Activated B cell treated with CpG ODN at 0.5 μM for 24 hours (primary cell): ENCODE data around the gene RDH8. TPM values are rescaled to one million over a fixed set of nuclear protein-coding genes. Genes with fewer than 3 reads are reported as not detected.

Experiments used
- ATAC-seq: fragments of 200-7000 bp; cut with Tn5 transposase; one replicate; pipeline ENCODE4 v1.10.0; 2021; ENCODE audit warnings: low read depth, mild to moderate bottlenecking, moderate library complexity
- CTCF ChIA-PET: fragments of 350-600 bp; sonication (Branson Sonifier 250); formaldehyde crosslinking; loops from one replicate; lab custom pipeline; 2021; ENCODE audit warnings: antibody characterized with exemption; lab: Charles Lee
- POLR2A ChIA-PET: fragments of 350-600 bp; sonication (Branson Sonifier 250); formaldehyde crosslinking; loops from one replicate; lab custom pipeline; 2021; ENCODE audit warnings: antibody characterized with exemption; lab: Charles Lee
- DNase-seq: peaks from one replicate; pipeline ENCODE4 v3.0.0; 2022
- H3K27ac Mint-ChIP-seq: one replicate; pipeline ENCODE4 v1.8.0; 2020; ENCODE audit warnings: mixed read lengths
- H3K27me3 Mint-ChIP-seq: one replicate; pipeline ENCODE4 v1.8.0; 2021; ENCODE audit warnings: mixed read lengths
- H3K36me3 Mint-ChIP-seq: one replicate; pipeline ENCODE4 v1.8.0; 2021; ENCODE audit warnings: low read depth, mixed read lengths
- H3K4me1 Mint-ChIP-seq: one replicate; pipeline ENCODE4 v1.8.0; 2021; ENCODE audit warnings: mixed read lengths
- H3K4me3 Mint-ChIP-seq: one replicate; pipeline ENCODE4 v1.8.0; 2020; ENCODE audit warnings: mild to moderate bottlenecking, mixed read lengths
- H3K9me3 Mint-ChIP-seq: one replicate; pipeline ENCODE4 v1.8.0; 2020; ENCODE audit warnings: mixed read lengths
- CTCF ChIP-seq: fragments of 200-600 bp; IDR thresholded peaks from one replicate; pipeline ENCODE4 v1.8.0; 2022; ENCODE audit warnings: antibody characterized with exemption, mild to moderate bottlenecking
- intact Hi-C: fragments of 100-400 bp; cut with micrococcal nuclease; formaldehyde crosslinking; loops from one replicate; pipeline ENCODE4 v1.15.1; 2024
- total RNA-seq: library from RNA; stranded (reverse); gene quantifications from 2 replicates; pipeline ENCODE4 v1.2.3, GENCODE V29; 2022

The RDH8 gene
- total RNA-seq, 1 donor from 2014 or later = not detected

- no peak for TF ChIP-seq CTCF
- ChIA-PET POLR2A (no interaction called here), CTCF (no interaction called here)
- no peak for DNase-seq
- ATAC-seq = no peak
- Mint-ChIP-seq H3K27me3 (peaks cover 34% of the 10 kb centered on the region), H3K27ac (no peak overlapping the region), H3K4me1 (no peaks in the 10 kb centered on the region), H3K36me3 (no peaks in the 10 kb centered on the region), H3K4me3 (no peak overlapping the region), H3K9me3 (no peaks in the 10 kb centered on the region)
- intact Hi-C loops = no loop called here
These were observed 23.4 kb downstream of the RDH8 start for GRCh38 chr19:10036601-10037071.

GRCh38 chr19:10037367-10037766 lies 24.1 kb downstream of the RDH8 start:
- CTCF ChIA-PET = no interaction called here

GRCh38 chr19:10037809-10038208 lies 24.5 kb downstream of the RDH8 start:
- no peaks in the 10 kb centered on the region for H3K36me3 Mint-ChIP-seq
- H3K4me3 Mint-ChIP-seq = no peak overlapping the region
- DNase-seq (no peak), ATAC-seq (no peak)
- intact Hi-C loops = no loop called here
- TF ChIP-seq CTCF = no peak
- H3K27ac Mint-ChIP-seq = no peak overlapping the region
- peaks cover 6% of the 10 kb centered on the region for H3K9me3 Mint-ChIP-seq
- ChIA-PET CTCF (no interaction called here), POLR2A (no interaction called here)
- no peaks in the 10 kb centered on the region for H3K4me1 Mint-ChIP-seq
- H3K27me3 Mint-ChIP-seq = peaks cover 36% of the 10 kb centered on the region

More at GRCh38 chr19:10037367-10037766, 24.1 kb downstream of the RDH8 start:
- DNase-seq (no peak), ATAC-seq (no peak)
- no peak for TF ChIP-seq CTCF
- H3K4me3 Mint-ChIP-seq = no peak overlapping the region
- H3K4me1 Mint-ChIP-seq = no peaks in the 10 kb centered on the region
- no peaks in the 10 kb centered on the region for H3K36me3 Mint-ChIP-seq
- peaks cover 5% of the 10 kb centered on the region for H3K9me3 Mint-ChIP-seq
- intact Hi-C loops = no loop called here
- H3K27me3 Mint-ChIP-seq = peaks cover 35% of the 10 kb centered on the region
- H3K27ac Mint-ChIP-seq = no peak overlapping the region
- POLR2A ChIA-PET = no interaction called here

GRCh38 chr19:10043286-10043927 lies 30.1 kb downstream of the RDH8 start:
- no peak overlapping the region for H3K4me3 Mint-ChIP-seq
- CTCF ChIA-PET = no interaction called here
- POLR2A ChIA-PET = no interaction called here
- H3K36me3 Mint-ChIP-seq = no peaks in the 10 kb centered on the region
- H3K27ac Mint-ChIP-seq = no peak overlapping the region
- H3K9me3 Mint-ChIP-seq = peaks cover 7% of the 10 kb centered on the region
- no peak for TF ChIP-seq CTCF
- ATAC-seq (no peak), DNase-seq (no peak)
- H3K27me3 Mint-ChIP-seq = peaks cover 45% of the 10 kb centered on the region
- intact Hi-C loops = no loop called here
- H3K4me1 Mint-ChIP-seq = no peaks in the 10 kb centered on the region

GRCh38 chr19:10044390-10044789 lies 31.1 kb downstream of the RDH8 start:
- Mint-ChIP-seq H3K4me3 (no peak overlapping the region), H3K27ac (no peak overlapping the region), H3K36me3 (no peaks in the 10 kb centered on the region), H3K4me1 (no peaks in the 10 kb centered on the region), H3K9me3 (peaks cover 7% of the 10 kb centered on the region), H3K27me3 (peaks cover 36% of the 10 kb centered on the region)
- intact Hi-C loops = no loop called here
- TF ChIP-seq CTCF = no peak
- ChIA-PET POLR2A (no interaction called here), CTCF (no interaction called here)
- ATAC-seq (no peak), DNase-seq (no peak)
